Endothelial cell of umbilical vein (primary cell): ENCODE measurements around the gene OR10H1. TPM values are rescaled to one million over a fixed set of nuclear protein-coding genes. Genes with fewer than 3 reads are reported as not detected.
"Not testable (repeated sequence)": the region's sequence is repeated elsewhere in the genome, so short reads cannot be mapped to it uniquely, and the experiment has no call there.

Source experiments
- BruUV-seq: library from RNA; stranded (reverse); fragments of 400-500 nt; replicated peaks from 2 replicates; lab custom pipeline; 2021; lab: Mats Ljungman, UMichigan
- CTCF ChIA-PET: fragments of 300-600, 350-600 bp; sonication (Branson Sonifier 250); formaldehyde crosslinking; loops from one replicate; lab custom pipeline; 2021; ENCODE audit warnings: antibody characterized with exemption, inconsistent platforms; lab: Charles Lee
- POLR2A ChIA-PET: fragments of 300-600, 350-600 bp; sonication (Branson Sonifier 250); formaldehyde crosslinking; loops from one replicate; lab custom pipeline; 2021; ENCODE audit warnings: antibody characterized with exemption, inconsistent platforms; lab: Charles Lee
- DNase-seq: peaks from one replicate; pipeline ENCODE4 v3.0.0-alpha.2; 2011; ENCODE audit warnings: low read depth, low spot score
- FAIRE-seq: peaks from 2 replicates; lab custom pipeline; 2011; peaks lifted over from hg19 to GRCh38; lab: Jason Lieb, UNC
- H2AFZ ChIP-seq: 2 replicates; pipeline ENCODE4 v1.6.0; 2012; ENCODE audit warnings: low read depth, low read length, control low read depth, inconsistent platforms
- H3K27ac ChIP-seq: 2 replicates; pipeline ENCODE4 v1.5.1; 2011; ENCODE audit warnings: low read depth, mild to moderate bottlenecking, control low read depth, low read length, moderate library complexity; ENCODE audit not compliant: insufficient read depth
- H3K27me3 ChIP-seq, 2 experiments: 2 replicates each; pipeline versions ENCODE4 v1.6.0 to v1.6.1; 2011; ENCODE audit warnings: low read length in 2 of 2, mixed read lengths in 1 of 2; ENCODE audit not compliant: control insufficient read depth in 2 of 2, insufficient read depth in 2 of 2
- H3K36me3 ChIP-seq, 2 experiments: 2 replicates in 1 of 2; 3 replicates in 1 of 2; pipeline ENCODE4 v1.5.1; 2011; ENCODE audit warnings: low read length in 2 of 2, mild to moderate bottlenecking in 1 of 2, moderate library complexity in 1 of 2; ENCODE audit not compliant: control insufficient read depth in 2 of 2, insufficient read depth in 2 of 2; ENCODE audit errors: extremely low read depth in 1 of 2
- H3K4me1 ChIP-seq: 3 replicates; pipeline ENCODE4 v1.5.1; 2011; ENCODE audit warnings: mild to moderate bottlenecking, low read length; ENCODE audit not compliant: control insufficient read depth, insufficient read depth; ENCODE audit errors: extremely low read depth
- H3K4me2 ChIP-seq: 2 replicates; pipeline ENCODE4 v1.6.1; 2011; ENCODE audit warnings: low read length, control low read depth, mixed read lengths; ENCODE audit not compliant: insufficient read depth
- H3K4me3 ChIP-seq, 3 experiments: fragments of 200-600 bp in 1 of 3; sonication (generic), shearing (Covaris generic) in 1 of 3; replicated peaks in 1 of 3; 2 replicates each; pipeline ENCODE4 v1.5.1; 2011 to 2016; ENCODE audit warnings: control low read depth in 3 of 3, low read length in 3 of 3, mild to moderate bottlenecking in 2 of 3, inconsistent platforms in 1 of 3, low read depth in 1 of 3, moderate library complexity in 1 of 3; ENCODE audit not compliant: insufficient read depth in 1 of 3
- H3K79me2 ChIP-seq: 2 replicates; pipeline ENCODE4 v1.6.0; 2012; ENCODE audit warnings: low read length, inconsistent platforms; ENCODE audit not compliant: control insufficient read depth, insufficient read depth
- H3K9ac ChIP-seq: replicated peaks from 2 replicates; pipeline ENCODE3; 2011; ENCODE audit warnings: low read length, control low read depth; ENCODE audit not compliant: insufficient read depth; ENCODE audit errors: extremely low read depth
- H3K9me1 ChIP-seq: replicated peaks from 3 replicates; pipeline ENCODE4 v1.6.0; 2011; ENCODE audit warnings: mild to moderate bottlenecking, low read length; ENCODE audit not compliant: control insufficient read depth, insufficient read depth; ENCODE audit errors: extremely low read depth
- H3K9me3 ChIP-seq: replicated peaks from 2 replicates; pipeline ENCODE4 v1.5.1; 2012; ENCODE audit warnings: low read length, inconsistent platforms; ENCODE audit not compliant: control insufficient read depth, insufficient read depth
- H4K20me1 ChIP-seq: replicated peaks from 2 replicates; pipeline ENCODE3; 2011; ENCODE audit warnings: mild to moderate bottlenecking, low read length; ENCODE audit not compliant: control insufficient read depth, insufficient read depth; ENCODE audit errors: extremely low read depth
- EZH2 ChIP-seq: IDR thresholded peaks from 2 replicates; pipeline ENCODE4 v1.6.1; 2012; ENCODE audit warnings: borderline replicate concordance, low read depth, mild to moderate bottlenecking, moderate library complexity, low read length, inconsistent platforms; ENCODE audit not compliant: severe bottlenecking
- GATA2 ChIP-seq: IDR thresholded peaks from 2 replicates; pipeline ENCODE4 v1.7.0; 2011; ENCODE audit warnings: low read depth, mild to moderate bottlenecking, moderate library complexity, mixed read lengths, low read length; ENCODE audit not compliant: insufficient read length, insufficient read depth
- JUN ChIP-seq: IDR thresholded peaks from 2 replicates; pipeline ENCODE4 v1.6.1; 2011; ENCODE audit warnings: borderline replicate concordance, low read depth; ENCODE audit not compliant: insufficient read length, insufficient read depth
- MAX ChIP-seq: IDR thresholded peaks from 2 replicates; pipeline ENCODE4 v1.6.1; 2011; ENCODE audit not compliant: insufficient read depth, insufficient read length
- MYC ChIP-seq: IDR thresholded peaks from one replicate; pipeline ENCODE4 v1.6.1; 2011; ENCODE audit warnings: mild to moderate bottlenecking, low read depth, low read length
- POLR2A ChIP-seq: IDR thresholded peaks from 2 replicates; pipeline ENCODE4 v1.6.1; 2012; ENCODE audit warnings: low read depth, mild to moderate bottlenecking, control low read depth, low read length
- POLR2AphosphoS5 ChIP-seq: IDR thresholded peaks from 2 replicates; pipeline ENCODE4 v1.6.1; 2012; ENCODE audit warnings: low read depth, mild to moderate bottlenecking, control low read depth, low read length, moderate library complexity; ENCODE audit not compliant: insufficient read depth
- dilution Hi-C: fragments of 300-500 bp; cut with MboI; formaldehyde crosslinking; loops from one replicate; pipeline ENCODE4 v1.15.0; 2019; ENCODE audit warnings: low sequenced_read_pairs; ENCODE audit not compliant: extremely low pct_ligation_motif_present
- intact Hi-C: fragments of 100-400 bp; cut with micrococcal nuclease; formaldehyde crosslinking; loops from one replicate; pipeline ENCODE4 v1.10.0; 2022
- polyA plus RNA-seq, 4 experiments: library from polyadenylated mRNA; depleted of rRNA in 3 of 4; stranded (reverse) in 3 of 4; unstranded in 1 of 4; fragments of >200 nt; gene quantifications; 2 replicates each; pipeline versions ENCODE4 v1.2.1 to v1.2.3, GENCODE V29; 2011 to 2012; ENCODE audit warnings: missing spikeins in 1 of 4
- total RNA-seq: library from RNA; stranded (reverse); gene quantifications from 2 replicates; pipeline ENCODE4 v1.2.3, GENCODE V29; 2021

The OR10H1 gene
- total and polyA plus RNA-seq, 2 donors (not counting 3 experiments of a cell fraction or from before 2014, with no cell fraction given) = not detected

- no peaks in the 10 kb centered on the region for H3K9me1 ChIP-seq
- peak overlapping the region; percentile 88 for H3K4me2 ChIP-seq
- FAIRE-seq = peak; percentile 98
- TF ChIP-seq EZH2 = no peak
- no peak for TF ChIP-seq JUN
- peak; percentile 58 for TF ChIP-seq POLR2AphosphoS5
- no peak for TF ChIP-seq GATA2
- TF ChIP-seq MYC = no peak
- TF ChIP-seq POLR2A = peak; percentile 55
- TF ChIP-seq MAX = no peak
- H3K27ac ChIP-seq = peak overlapping the region; percentile 66
- H3K4me3 ChIP-seq = peak overlapping the region; percentile 20 to 76 (median 66)
- H4K20me1 ChIP-seq = no peaks in the 10 kb centered on the region
- peaks cover 7% of the 10 kb centered on the region for H3K4me1 ChIP-seq
- ChIA-PET CTCF (interaction anchor here (1.7 kb wide), 1 partner anchor 205 kb away, joined by 6 read pairs; no protein-coding TSS in a partner anchor), POLR2A (no interaction called here)
- no peaks in the 10 kb centered on the region for H3K9me3 ChIP-seq
- H3K9ac ChIP-seq = peak overlapping the region; percentile 79
- no peaks in the 10 kb centered on the region for H3K79me2 ChIP-seq
- dilution Hi-C loops = no loop called here
- BruUV-seq = TSS peak; percentile 91
- no peaks in the 10 kb centered on the region for H3K27me3 ChIP-seq
- peak; percentile 91 for DNase-seq
- H2AFZ ChIP-seq = peak overlapping the region; percentile 59
- no peaks in the 10 kb centered on the region for H3K36me3 ChIP-seq
- intact Hi-C loops = loop anchor here (2.0 kb wide), 1 partner anchor 360 kb away; the partner anchor contains the start of gene AP1M1
Measured at GRCh38 chr19:15836330-15837220, 21.1 kb upstream of the OR10H1 start.

GRCh38 chr19:15835565-15836329, 20.3 kb upstream of the OR10H1 start:
- Histone ChIP-seq H3K9ac (peak overlapping the region; percentile 79), H3K4me2 (peak overlapping the region; percentile 88), H3K27ac (peak overlapping the region; percentile 66), H3K4me3 (peak overlapping the region; percentile 20 to 76 (median 66)), H2AFZ (peak overlapping the region; percentile 59)
- H3K79me2 ChIP-seq, DNase-seq, H4K20me1 ChIP-seq, H3K27me3 ChIP-seq, H3K36me3 ChIP-seq, H3K4me1 ChIP-seq, POLR2A ChIA-PET, BruUV-seq, H3K9me1 ChIP-seq, dilution Hi-C loops, H3K9me3 ChIP-seq: not testable (repeated sequence)
- intact Hi-C loops = loop anchor here (2.0 kb wide), 1 partner anchor 361 kb away; the partner anchor contains the start of gene AP1M1
- FAIRE-seq = peak; percentile 73
- CTCF ChIA-PET = interaction anchor here (1.7 kb wide), 1 partner anchor 205 kb away, joined by 6 read pairs; no protein-coding TSS in a partner anchor

- H2AFZ ChIP-seq, H3K4me2 ChIP-seq, H3K9me3 ChIP-seq, dilution Hi-C loops, H3K4me3 ChIP-seq, H3K27me3 ChIP-seq, H3K9me1 ChIP-seq, H3K79me2 ChIP-seq, H3K27ac ChIP-seq, H3K36me3 ChIP-seq, POLR2A ChIA-PET, H3K4me1 ChIP-seq, H3K9ac ChIP-seq, CTCF ChIA-PET, H4K20me1 ChIP-seq, intact Hi-C loops, FAIRE-seq, DNase-seq, BruUV-seq: not testable (repeated sequence)
Measured at GRCh38 chr19:15834232-15834631, 18.8 kb upstream of the OR10H1 start.
